K562 (cell line): ENCODE results near the gene RO60. TPM values are rescaled to one million over a fixed set of nuclear protein-coding genes. Genes with fewer than 3 reads are reported as not detected.

Experiments
- ATAC-seq: fragments of 200-7000 bp; cut with Tn5 transposase; 3 replicates; pipeline ENCODE4 v1.9.1; 2020; ENCODE audit warnings: moderate library complexity
- BruUV-seq: library from RNA; stranded (reverse); fragments of 400-500 nt; replicated peaks from 2 replicates; lab custom pipeline; 2021; lab: Mats Ljungman, UMichigan
- CTCF ChIA-PET: fragments of 300-600 bp; formaldehyde crosslinking; extraction: SDS; loops from one replicate; lab custom pipeline; 2021; ENCODE audit warnings: low intra/inter-chr PET ratio; lab: Yijun Ruan, JAX
- POLR2A ChIA-PET: fragments of 300-600, 350-650 bp; sonication (Branson Sonifier 250); formaldehyde crosslinking; extraction: SDS; loops from one replicate; lab custom pipeline; 2021; ENCODE audit warnings: antibody characterized with exemption, inconsistent platforms; lab: Yijun Ruan, JAX
- DNase-seq, 4 experiments: peaks; one replicate each; pipeline versions ENCODE4 v3.0.0 to v3.0.0-alpha.2; 2011 to 2018; ENCODE audit warnings: low spot score in 3 of 4, mixed read lengths in 3 of 4; ENCODE audit errors: extremely low read depth in 1 of 4
- FAIRE-seq: peaks from 2 replicates; lab custom pipeline; 2011; peaks lifted over from hg19 to GRCh38; lab: Jason Lieb, UNC
- H2AFZ ChIP-seq: 2 replicates; pipeline ENCODE4 v1.6.0; 2011; ENCODE audit warnings: low read depth, low read length, control low read depth, inconsistent platforms
- H3K27ac ChIP-seq: fragments of 200-600 bp; 3 replicates; pipeline ENCODE4 v1.8.0; 2011; ENCODE audit warnings: low read depth, mild to moderate bottlenecking, control low read depth, inconsistent platforms, low read length, moderate library complexity, mixed read lengths; ENCODE audit errors: extremely low read depth
- H3K27me3 ChIP-seq, 2 experiments: fragments of 300-600 bp in 1 of 2; 2 replicates in 1 of 2; 3 replicates in 1 of 2; pipeline versions ENCODE4 v1.6.0 to v1.8.0; 2011; ENCODE audit warnings: inconsistent platforms in 2 of 2, low read length in 2 of 2, mild to moderate bottlenecking in 1 of 2, mixed read lengths in 1 of 2, moderate library complexity in 1 of 2; ENCODE audit not compliant: control insufficient read depth in 2 of 2, insufficient read depth in 2 of 2
- H3K36me3 ChIP-seq: fragments of 300-600 bp; 3 replicates; pipeline ENCODE4 v1.8.0; 2011; ENCODE audit warnings: mild to moderate bottlenecking, low read length, inconsistent platforms; ENCODE audit not compliant: control insufficient read depth, insufficient read depth
- H3K4me1 ChIP-seq, 2 experiments: fragments of 200-600 bp in 1 of 2; replicated peaks in 1 of 2; 2 replicates in 1 of 2; 3 replicates in 1 of 2; pipeline versions ENCODE4 v1.5.1 to v1.8.0; 2011; ENCODE audit warnings: inconsistent platforms in 2 of 2, low read length in 2 of 2, mild to moderate bottlenecking in 1 of 2, mixed read lengths in 1 of 2, moderate library complexity in 1 of 2; ENCODE audit not compliant: control insufficient read depth in 2 of 2, insufficient read depth in 2 of 2
- H3K4me2 ChIP-seq: 2 replicates; pipeline ENCODE4 v1.6.1; 2011; ENCODE audit warnings: low read length, control low read depth, inconsistent platforms, mixed read lengths; ENCODE audit not compliant: insufficient read depth
- H3K4me3 ChIP-seq: fragments of 200-600 bp; sonication (generic), shearing (Covaris generic); 2 replicates; pipeline ENCODE4 v1.5.1; 2016; ENCODE audit warnings: control low read depth, inconsistent platforms
- H3K79me2 ChIP-seq: fragments of 200-600 bp; 3 replicates; pipeline ENCODE4 v1.8.0; 2011; ENCODE audit warnings: low read length, inconsistent platforms; ENCODE audit not compliant: control insufficient read depth, insufficient read depth
- H3K9ac ChIP-seq, 2 experiments: 2 replicates each; pipeline versions ENCODE4 v1.6.0 to v1.6.1; 2011; ENCODE audit warnings: low read depth in 2 of 2, low read length in 2 of 2, control low read depth in 1 of 2, inconsistent platforms in 1 of 2, mild to moderate bottlenecking in 1 of 2, mixed read lengths in 1 of 2; ENCODE audit not compliant: insufficient read depth in 1 of 2
- H3K9me1 ChIP-seq: one replicate; pipeline ENCODE4 v1.6.0; 2011; ENCODE audit warnings: inconsistent platforms, mild to moderate bottlenecking, low read length, moderate library complexity; ENCODE audit not compliant: control insufficient read depth, insufficient read depth
- H3K9me3 ChIP-seq: replicated peaks from 2 replicates; pipeline ENCODE4 v1.5.1; 2011; ENCODE audit warnings: low read depth, low read length, inconsistent platforms; ENCODE audit not compliant: control insufficient read depth, insufficient read depth
- H4K20me1 ChIP-seq: replicated peaks from 2 replicates; pipeline ENCODE4 v1.6.1; 2011; ENCODE audit warnings: low read length, inconsistent platforms, mixed read lengths; ENCODE audit not compliant: control insufficient read depth, insufficient read depth
- BACH1 ChIP-seq: fragments of 200-800 bp; sonication (Bioruptor generic); IDR thresholded peaks from 2 replicates; pipeline ENCODE4 v1.6.1; 2016; ENCODE audit warnings: missing genetic modification characterization, missing compliant biosample characterization
- CREB3L1 ChIP-seq: fragments of 450-650 bp; IDR thresholded peaks from 2 replicates; pipeline ENCODE4 v1.6.1; 2014; ENCODE audit warnings: low read depth, mild to moderate bottlenecking, moderate library complexity, borderline replicate concordance
- FOXP1 ChIP-seq: sonication (generic); formaldehyde crosslinking; IDR thresholded peaks from 2 replicates; pipeline ENCODE4 v1.8.0; 2022; ENCODE audit warnings: mild to moderate bottlenecking, missing genetic modification reagents
- SRSF3 ChIP-seq: fragments of 200-400 bp; formaldehyde crosslinking; IDR thresholded peaks from 2 replicates; pipeline ENCODE4 v1.6.1; 2016; ENCODE audit warnings: mild to moderate bottlenecking, low read length, moderate library complexity; ENCODE audit not compliant: insufficient read depth
- TSHZ1 ChIP-seq: fragments of 250-450 bp; sonication (Bioruptor Pico); IDR thresholded peaks from 2 replicates; pipeline ENCODE4 v1.4.0; 2020; ENCODE audit warnings: mild to moderate bottlenecking, moderate library complexity
- ZBTB1 ChIP-seq: sonication (generic); formaldehyde crosslinking; IDR thresholded peaks from 2 replicates; pipeline ENCODE4 v1.8.1; 2023; ENCODE audit warnings: missing genetic modification reagents, low read depth, mild to moderate bottlenecking, borderline replicate concordance
- ZBTB34 ChIP-seq: fragments of 250-450 bp; sonication (Bioruptor Pico); IDR thresholded peaks from 2 replicates; pipeline ENCODE4 v1.8.0; 2021; ENCODE audit warnings: mild to moderate bottlenecking, moderate library complexity
- ZNF212 ChIP-seq: fragments of 450-650 bp; formaldehyde crosslinking; IDR thresholded peaks from 2 replicates; pipeline ENCODE4 v1.4.0; 2020; ENCODE audit warnings: mild to moderate bottlenecking
- ZNF311 ChIP-seq: fragments of 250-450 bp; sonication (Bioruptor Pico); IDR thresholded peaks from 2 replicates; pipeline ENCODE4 v1.4.0; 2020; ENCODE audit warnings: mild to moderate bottlenecking, moderate library complexity
- in situ Hi-C: fragments of 300-500 bp; cut with MboI; formaldehyde crosslinking; loops from 4 replicates; pipeline ENCODE4 v1.15.0; 2018; ENCODE audit warnings: inconsistent platforms, mixed read lengths
- intact Hi-C: fragments of 100-400 bp; cut with micrococcal nuclease; formaldehyde crosslinking; loops from 2 replicates; pipeline ENCODE4 v1.14.2; 2022
- polyA plus RNA-seq, 8 experiments: library from polyadenylated mRNA; depleted of rRNA in 4 of 8; stranded (reverse) in 5 of 8; unstranded in 3 of 8; fragments of >200 nt; fragmentation: Nextera tagmentation in 2 of 8; fragmentation: Illumina TruSeq in 1 of 8; extraction: Ambion mirVana in 2 of 8; extraction: Trizol in 1 of 8; gene quantifications; 2 replicates each; pipeline versions ENCODE4 v1.2.1 to v1.2.3, GENCODE V29; 2011 to 2014; ENCODE audit warnings: inconsistent platforms in 1 of 8, missing spikeins in 1 of 8
- total RNA-seq, 7 experiments: library from RNA; depleted of rRNA in 6 of 7; stranded (reverse); fragments of >200 nt in 6 of 7; fragmentation: Illumina TruSeq in 2 of 7; extraction: Trizol in 2 of 7; gene quantifications; 2 replicates each; pipeline versions ENCODE4 v1.2.1 to v1.2.3, GENCODE V29; 2011 to 2021; ENCODE audit warnings: low replicate concordance in 1 of 7

Gene RO60
- total and polyA plus RNA-seq, 9 of the 15 experiments (the other 6 are each of a cell fraction or from before 2014, with no cell fraction given): 24.9 to 187 (median 101) TPM

- TF ChIP-seq ZBTB34 (CRISPR knock-in tag): no peak
- no peak for TF ChIP-seq TSHZ1 (CRISPR knock-in tag)
- no peak for TF ChIP-seq BACH1 (tag)
- TF ChIP-seq, all 486 proteins: peak for 0
Measured at GRCh38 chr1:193014400-193014799, 45.0 kb upstream of the RO60 start (continued).

- no peaks in the 10 kb centered on the region for H3K27me3 ChIP-seq
- H3K27ac ChIP-seq: no peak overlapping the region
- FAIRE-seq: no peak
- H3K4me2 ChIP-seq: no peak overlapping the region
- peaks cover 72% of the 10 kb centered on the region for H3K36me3 ChIP-seq
- BruUV-seq: no TSS peak
- no peaks in the 10 kb centered on the region for H3K4me1 ChIP-seq
- TF ChIP-seq FOXP1 (CRISPR knock-in tag) (no peak), ZBTB1 (CRISPR knock-in tag) (no peak), ZNF212 (CRISPR knock-in tag) (no peak), ZNF311 (no peak), SRSF3 (no peak), CREB3L1 (no peak)
- no peak overlapping the region for H2AFZ ChIP-seq
- DNase-seq: no peak
- H3K4me3 ChIP-seq: no peak overlapping the region
- H3K9me1 ChIP-seq: no peaks in the 10 kb centered on the region
- no peak for ATAC-seq
- ChIA-PET POLR2A (no interaction called here), CTCF (no interaction called here)
- no peaks in the 10 kb centered on the region for H4K20me1 ChIP-seq
- no peaks in the 10 kb centered on the region for H3K9me3 ChIP-seq
- in situ Hi-C loops: loop anchor here (10.0 kb wide), 1 partner anchor 202 kb away; no protein-coding TSS in a partner anchor
- H3K9ac ChIP-seq: no peak overlapping the region
- no peaks in the 10 kb centered on the region for H3K79me2 ChIP-seq
- intact Hi-C loops: loop anchor here (5.0 kb wide), 1 partner anchor 539 kb away; no protein-coding TSS in a partner anchor
Measured at GRCh38 chr1:193016788-193017187, 42.6 kb upstream of the RO60 start.
